HG03565 (cell line): ENCODE measurements around the gene SLC2A9.
"Not testable (repeated sequence)": the region's sequence is repeated elsewhere in the genome, so short reads cannot be mapped to it uniquely, and the experiment has no call there.

Source experiments
- ATAC-seq: cut with Tn5 transposase; IDR thresholded peaks from one replicate; pipeline ENCODE4 v1.9.1; 2021; ENCODE audit warnings: mild to moderate bottlenecking, moderate library complexity; ENCODE audit not compliant: unreplicated experiment

The SLC2A9 gene

DNA sequence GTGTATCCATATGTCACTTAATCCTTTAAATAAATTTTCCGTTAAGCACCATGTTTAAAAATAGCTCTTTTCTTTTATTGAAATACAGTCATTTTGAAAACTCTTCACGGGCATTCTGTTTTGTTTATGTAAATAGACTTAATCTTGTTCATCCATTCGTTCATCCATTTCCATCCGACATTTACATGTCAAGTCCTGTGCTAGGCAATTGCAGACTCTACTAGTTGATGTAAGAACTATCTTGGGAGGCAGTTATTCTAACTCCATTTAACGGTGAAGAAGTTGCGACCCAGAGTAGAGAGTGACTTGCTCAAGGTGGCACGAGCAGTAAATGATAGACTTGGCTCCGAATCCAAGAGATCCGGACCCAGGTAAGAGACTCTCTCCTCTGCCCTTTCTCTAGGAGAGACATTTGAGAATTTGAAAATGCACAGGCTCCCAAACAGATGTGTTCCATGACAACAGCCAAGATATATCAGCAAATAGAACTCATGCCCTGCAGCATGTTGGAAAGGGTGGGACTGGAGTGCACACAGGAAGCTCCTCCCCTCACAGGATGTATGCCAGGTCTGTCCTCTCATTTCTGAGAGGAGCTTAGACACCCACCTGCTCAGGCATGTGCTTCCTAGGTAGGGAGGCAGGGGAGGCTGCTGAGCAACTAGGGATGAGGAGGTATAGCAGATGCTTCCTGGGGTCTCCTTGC, 175.4 kb downstream of the SLC2A9 start:
- ATAC-seq = no peak

DNA sequence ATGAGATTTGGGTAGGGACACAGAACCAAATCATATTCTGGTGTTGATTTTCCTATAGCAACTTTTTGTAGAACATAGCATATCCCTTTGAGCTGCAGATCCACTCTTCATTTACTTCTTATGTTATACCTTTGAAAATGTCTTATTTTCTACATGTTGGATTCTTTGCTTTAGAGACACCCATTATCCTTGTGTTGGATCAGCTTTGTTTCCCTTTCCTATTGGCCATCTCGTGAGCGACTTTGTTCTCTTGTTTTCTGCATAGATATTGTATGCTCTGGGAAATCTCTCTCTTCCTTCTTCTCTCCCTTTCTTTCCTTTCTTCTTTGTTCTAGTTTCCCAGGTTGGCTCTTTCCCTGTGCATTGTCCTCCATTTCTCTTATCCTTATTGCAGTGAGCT, 180.2 kb downstream of the SLC2A9 start:
- no peak for ATAC-seq

GRCh38 chr4:9835430-9835829, 185.9 kb downstream of the SLC2A9 start:
- no peak for ATAC-seq

DNA sequence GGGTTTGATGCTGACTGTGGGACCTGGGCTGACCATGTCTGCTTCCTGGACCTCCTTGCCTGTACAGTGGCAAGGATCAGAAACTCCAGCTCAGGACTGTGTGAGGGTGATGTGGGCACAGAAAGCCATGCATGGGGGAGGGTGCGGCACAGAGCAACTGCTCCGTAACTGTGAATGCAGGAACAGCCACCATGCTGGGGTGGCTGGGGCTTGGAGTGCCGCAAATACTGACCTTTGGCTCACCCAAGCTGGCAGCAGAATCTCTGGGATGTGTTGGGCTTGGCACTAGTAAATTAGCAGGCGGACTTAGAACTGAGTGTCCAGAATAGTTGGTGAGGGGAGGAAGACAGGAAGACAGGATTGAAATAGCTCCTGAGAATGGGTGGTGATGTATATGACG, 187.9 kb downstream of the SLC2A9 start:
- ATAC-seq = no peak

- ATAC-seq = no peak
Observed at GRCh38 chr4:9832640-9833039, 188.7 kb downstream of the SLC2A9 start.

DNA sequence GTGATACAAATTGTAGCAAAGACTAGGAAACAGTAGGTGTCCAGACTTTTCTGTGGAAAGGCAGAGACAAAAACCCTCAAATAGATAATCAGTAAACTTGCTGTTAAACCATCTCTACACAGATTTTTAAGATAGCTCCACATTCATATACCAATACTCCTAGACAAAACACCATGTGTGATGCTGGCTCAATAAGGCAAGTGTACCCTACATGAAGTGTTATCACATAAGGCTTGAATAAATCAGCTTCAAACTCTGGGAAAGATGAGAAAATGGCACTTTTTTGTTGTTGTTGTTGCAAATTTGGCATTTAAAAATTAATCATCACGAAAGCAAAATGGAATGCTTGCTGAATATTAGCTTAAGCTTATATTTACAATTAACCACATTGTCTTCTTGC, 194.7 kb downstream of the SLC2A9 start:
- no peak for ATAC-seq

DNA sequence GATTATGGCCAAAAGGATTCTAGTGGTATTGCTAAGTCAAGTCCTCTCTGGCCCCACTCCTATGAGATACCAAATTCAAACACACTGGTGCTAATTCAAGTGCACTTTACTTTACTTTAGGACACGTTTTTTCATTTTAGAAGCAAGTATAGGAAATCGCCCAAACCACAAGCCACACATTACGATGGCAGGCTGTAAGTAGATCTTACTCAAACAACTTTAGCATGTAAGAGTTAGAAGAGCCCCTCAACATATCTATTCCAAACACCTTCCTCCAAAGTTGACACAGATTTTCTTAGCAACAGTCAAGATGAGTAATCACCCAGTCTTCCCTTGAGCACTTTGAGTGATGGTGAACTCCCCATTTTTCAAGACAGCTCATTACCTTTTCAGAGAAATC, 196.2 kb downstream of the SLC2A9 start:
- peak; percentile 63 for ATAC-seq

DNA sequence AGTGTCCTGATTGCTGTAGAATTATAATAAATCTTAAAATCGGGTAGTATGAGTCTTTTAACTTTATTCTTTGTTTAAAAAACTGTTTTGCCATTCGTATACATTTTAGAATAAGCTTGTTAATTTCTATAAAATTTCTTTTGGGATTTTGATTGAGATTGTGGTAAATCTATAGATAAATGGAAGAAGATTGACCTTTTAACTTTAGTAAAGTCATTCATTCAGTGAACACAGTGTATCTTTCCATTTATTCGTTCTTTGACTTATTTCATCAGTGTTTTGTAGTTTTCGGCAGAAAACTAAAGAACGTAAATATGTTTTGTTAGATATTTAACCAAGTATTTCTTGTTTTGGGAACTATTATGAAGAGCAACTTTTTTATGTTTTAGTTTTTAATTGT, 201.0 kb downstream of the SLC2A9 start:
- ATAC-seq = no peak

GRCh38 chr4:9816285-9816684, 205.0 kb downstream of the SLC2A9 start:
- no peak for ATAC-seq

DNA sequence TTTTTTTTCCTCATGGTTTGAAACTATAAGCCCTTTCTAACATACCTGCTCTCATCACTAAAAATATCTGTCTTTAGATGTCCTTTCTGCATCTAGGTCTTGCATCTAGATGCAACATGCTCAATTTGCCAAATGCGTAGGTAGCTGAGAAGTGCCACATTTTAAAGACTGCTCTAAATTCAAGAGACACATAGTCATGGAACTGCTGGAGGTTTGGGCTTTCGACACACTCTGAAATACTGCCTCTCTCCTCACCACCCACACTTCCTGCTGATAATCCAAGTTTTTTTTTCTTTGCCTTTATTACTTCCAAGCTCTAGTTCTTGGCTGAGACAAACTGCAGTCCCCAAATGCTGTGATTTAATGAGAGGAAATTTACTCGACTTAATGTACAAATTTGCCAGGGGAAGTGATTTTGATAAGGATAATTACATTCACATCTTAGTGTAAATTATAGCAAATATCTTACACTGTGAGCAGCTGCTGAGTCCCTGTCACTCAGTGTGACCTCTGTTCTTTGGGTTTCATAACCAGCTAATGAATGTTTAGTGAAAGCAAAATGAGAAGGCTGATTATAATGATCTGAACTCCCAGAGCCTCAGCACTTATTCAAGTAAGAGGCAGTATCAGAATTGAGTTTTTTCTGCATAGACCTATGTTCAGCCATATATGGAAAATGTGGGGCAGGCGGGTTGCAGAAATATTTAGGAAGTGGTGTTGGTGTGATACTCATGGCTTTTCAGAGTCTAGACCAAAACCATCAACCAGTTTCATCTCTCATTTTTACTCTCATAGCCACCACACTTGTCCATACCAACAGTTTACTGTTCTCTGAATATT, 208.6 kb downstream of the SLC2A9 start:
- ATAC-seq = peak; percentile 87

GRCh38 chr4:9811806-9812205, 209.5 kb downstream of the SLC2A9 start:
- no peak for ATAC-seq

GRCh38 chr4:9808077-9808476, 213.2 kb downstream of the SLC2A9 start:
- no peak for ATAC-seq

- ATAC-seq = no peak
Observed at GRCh38 chr4:9804918-9805317, 216.4 kb downstream of the SLC2A9 start.

DNA sequence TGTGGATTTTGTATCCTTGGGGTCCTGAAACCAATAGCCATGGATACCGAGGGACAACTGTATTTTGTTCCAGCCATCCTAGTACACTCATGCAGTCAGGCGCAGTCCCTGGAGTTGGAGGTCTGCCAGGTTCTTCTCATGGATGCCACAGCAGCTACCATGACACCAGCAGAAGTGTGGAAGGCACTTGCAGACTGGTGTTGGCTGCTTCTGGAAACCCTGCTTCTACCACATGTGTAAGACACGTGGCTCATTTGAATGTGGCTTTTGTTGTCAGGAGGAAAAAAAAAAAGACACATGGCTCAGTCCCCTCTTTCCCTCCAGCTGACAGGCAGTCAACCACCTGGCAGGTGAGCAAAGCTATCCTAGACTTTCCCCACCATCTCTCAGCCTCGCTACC, 220.4 kb downstream of the SLC2A9 start:
- no peak for ATAC-seq

DNA sequence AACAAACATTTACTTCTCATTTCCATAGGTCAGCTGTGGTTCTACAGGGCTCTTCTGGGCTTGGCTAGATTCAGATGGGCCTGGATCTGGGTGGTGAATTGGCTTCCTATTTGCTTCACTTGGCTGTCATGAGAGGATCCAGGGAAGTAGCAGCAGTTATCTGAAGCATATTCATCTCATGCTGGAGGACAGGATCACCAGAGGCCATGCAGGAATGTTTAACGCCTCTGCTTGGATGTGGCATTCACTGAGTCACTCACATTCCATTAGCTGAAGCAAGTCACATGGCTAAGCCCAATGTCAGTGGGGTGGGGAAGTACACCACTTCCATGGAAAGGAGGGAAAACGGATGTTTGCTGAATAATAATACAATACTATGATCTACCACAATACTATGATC, 224.7 kb downstream of the SLC2A9 start:
- not testable (repeated sequence) for ATAC-seq

GRCh38 chr4:9792381-9792780, 228.9 kb downstream of the SLC2A9 start:
- no peak for ATAC-seq

- ATAC-seq = not testable (repeated sequence)
Observed at GRCh38 chr4:9785891-9786290, 235.4 kb downstream of the SLC2A9 start.

DNA sequence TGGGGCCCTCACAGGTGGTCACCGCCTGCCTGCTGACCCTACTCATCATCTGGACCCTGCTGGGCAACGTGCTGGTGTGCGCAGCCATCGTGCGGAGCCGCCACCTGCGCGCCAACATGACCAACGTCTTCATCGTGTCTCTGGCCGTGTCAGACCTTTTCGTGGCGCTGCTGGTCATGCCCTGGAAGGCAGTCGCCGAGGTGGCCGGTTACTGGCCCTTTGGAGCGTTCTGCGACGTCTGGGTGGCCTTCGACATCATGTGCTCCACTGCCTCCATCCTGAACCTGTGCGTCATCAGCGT, 239.2 kb downstream of the SLC2A9 start:
- no peak for ATAC-seq

DNA sequence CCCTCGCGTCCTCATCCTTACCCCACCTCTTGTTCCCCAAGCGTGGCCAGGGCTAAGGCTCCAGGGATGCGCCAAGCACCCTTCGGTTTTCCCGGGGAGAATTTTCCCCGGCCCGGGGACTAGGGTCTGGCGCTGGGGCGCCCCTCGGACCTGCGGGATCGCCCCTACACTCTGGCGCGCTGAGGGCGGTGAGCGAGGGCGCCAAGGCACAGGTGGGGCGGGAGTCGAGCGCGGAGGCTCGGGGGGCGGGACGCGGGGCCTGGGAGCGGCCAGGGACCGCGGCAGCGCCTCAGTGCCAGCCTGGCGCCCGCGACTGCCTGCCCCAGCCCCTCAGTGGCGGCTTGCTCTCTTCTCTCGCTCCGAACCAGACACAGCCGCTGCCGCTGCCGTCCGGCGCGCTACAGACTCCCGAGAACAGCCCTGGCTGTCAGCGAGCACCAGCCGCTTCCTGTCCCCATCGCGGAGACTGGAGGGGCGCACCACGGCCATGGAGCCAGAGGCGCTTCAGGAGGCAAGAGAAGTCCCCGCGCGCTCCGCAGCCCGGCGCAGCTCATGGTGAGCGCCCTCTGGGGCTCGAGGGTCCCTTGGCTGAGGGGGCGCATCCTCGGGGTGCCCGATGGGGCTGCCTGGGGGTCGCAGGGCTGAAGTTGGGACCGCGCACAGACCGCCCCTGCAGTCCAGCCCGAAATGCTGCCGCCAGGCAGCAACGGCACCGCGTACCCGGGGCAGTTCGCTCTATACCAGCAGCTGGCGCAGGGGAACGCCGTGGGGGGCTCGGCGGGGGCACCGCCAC, 239.8 kb downstream of the SLC2A9 start, which contains the start of gene DRD5:
Gene DRD5 (plus strand): TSS at position 292 of the 793 bp plus-strand sequence. CDS start 396 bp downstream, at position 688.
- ATAC-seq = no peak
